ENCODE measurements around the gene ATP6V1E1.

DNA sequence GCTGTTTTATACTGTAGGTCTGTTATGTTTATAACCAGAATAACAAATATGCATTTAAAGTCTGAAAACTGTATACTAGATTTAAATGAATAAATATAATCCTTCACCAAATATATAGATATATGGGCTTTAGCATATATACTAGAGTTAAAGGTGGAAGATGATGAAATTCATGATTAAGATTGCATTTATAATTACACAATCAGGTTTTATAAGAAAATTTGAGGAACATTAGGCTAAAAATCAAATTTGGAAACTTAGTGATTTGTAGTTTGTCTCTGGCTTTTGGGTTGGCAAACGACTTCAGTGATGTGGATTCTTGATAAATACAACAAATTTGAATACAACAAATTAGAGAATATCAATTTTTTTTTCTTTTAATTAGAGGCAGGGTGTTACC, 20.0 kb upstream of the ATP6V1E1 start:
- TF ChIP-seq EZH2 (IDR thresholded peaks at IDR 0.05; ENCODE audit: borderline replicate concordance, insufficient read depth, low read depth, low read length, poor library complexity, severe bottlenecking): no peak
- TF ChIP-seq, protein P1, sequence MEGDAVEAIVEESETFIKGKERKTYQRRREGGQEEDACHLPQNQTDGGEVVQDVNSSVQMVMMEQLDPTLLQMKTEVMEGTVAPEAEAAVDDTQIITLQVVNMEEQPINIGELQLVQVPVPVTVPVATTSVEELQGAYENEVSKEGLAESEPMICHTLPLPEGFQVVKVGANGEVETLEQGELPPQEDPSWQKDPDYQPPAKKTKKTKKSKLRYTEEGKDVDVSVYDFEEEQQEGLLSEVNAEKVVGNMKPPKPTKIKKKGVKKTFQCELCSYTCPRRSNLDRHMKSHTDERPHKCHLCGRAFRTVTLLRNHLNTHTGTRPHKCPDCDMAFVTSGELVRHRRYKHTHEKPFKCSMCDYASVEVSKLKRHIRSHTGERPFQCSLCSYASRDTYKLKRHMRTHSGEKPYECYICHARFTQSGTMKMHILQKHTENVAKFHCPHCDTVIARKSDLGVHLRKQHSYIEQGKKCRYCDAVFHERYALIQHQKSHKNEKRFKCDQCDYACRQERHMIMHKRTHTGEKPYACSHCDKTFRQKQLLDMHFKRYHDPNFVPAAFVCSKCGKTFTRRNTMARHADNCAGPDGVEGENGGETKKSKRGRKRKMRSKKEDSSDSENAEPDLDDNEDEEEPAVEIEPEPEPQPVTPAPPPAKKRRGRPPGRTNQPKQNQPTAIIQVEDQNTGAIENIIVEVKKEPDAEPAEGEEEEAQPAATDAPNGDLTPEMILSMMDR (IDR thresholded peaks at IDR 0.05): no peak
